ENCODE data around the gene RCAN2.

The RCAN2 gene

DNA sequence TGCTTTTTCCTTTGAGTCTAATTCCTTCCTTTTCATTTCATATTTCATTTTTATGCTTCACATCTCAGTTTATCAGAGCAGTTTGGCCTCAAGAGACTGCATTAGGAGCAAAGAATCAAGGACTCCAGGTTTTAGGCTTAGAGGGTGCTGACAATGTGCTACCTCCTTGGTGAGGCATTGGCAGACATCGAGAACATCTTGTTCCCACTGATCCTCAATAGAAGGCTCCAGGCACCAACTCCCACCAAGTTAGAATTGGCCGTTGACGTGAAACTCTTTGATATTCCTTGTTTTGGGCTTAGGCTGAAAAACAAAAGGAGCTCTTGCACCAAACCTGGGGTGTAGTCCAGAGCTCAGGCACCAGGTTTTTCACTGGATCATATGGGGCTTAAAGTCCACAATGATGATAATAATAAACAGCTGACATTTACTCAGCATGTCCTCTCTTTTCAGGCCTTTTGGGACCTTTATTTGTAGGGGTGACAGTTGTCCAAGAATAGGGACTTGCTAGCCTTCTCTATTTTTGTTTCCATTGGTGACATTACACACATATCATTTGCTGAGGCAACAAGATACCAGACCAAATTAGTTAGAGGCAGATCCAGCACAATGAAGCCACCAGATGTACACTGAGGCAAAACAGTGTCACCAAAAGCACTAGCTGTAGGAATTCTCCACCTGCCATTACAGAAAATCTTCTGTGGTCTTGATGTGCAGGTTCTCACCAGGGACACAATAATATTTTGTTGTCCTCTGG is 239.5 kb downstream of the RCAN2 start:
- H3K27me3 ChIP-seq (ENCODE audit: insufficient read depth, low read length, poor library complexity): no peaks in the 10 kb centered on the region
- no peak overlapping the region for H3K4me2 ChIP-seq (ENCODE audit: low read length)
- no peak overlapping the region for H3K9ac ChIP-seq (ENCODE audit: low read length)
- no peak overlapping the region for H2BK120ac ChIP-seq (ENCODE audit: low read depth, low read length)
- H4K8ac ChIP-seq (ENCODE audit: low read depth, low read length): no peak overlapping the region
- H3K56ac ChIP-seq (ENCODE audit: low read length): no peak overlapping the region
- H2BK15ac ChIP-seq (replicated peaks; ENCODE audit: low read depth): no peak overlapping the region
- no peak overlapping the region for H3K4ac ChIP-seq (ENCODE audit: low read depth, low read length)
- no peak overlapping the region for H2AK5ac ChIP-seq (ENCODE audit: low read length)
- no peak overlapping the region for H3K18ac ChIP-seq (ENCODE audit: low read length)
- H3K79me2 ChIP-seq (ENCODE audit: control insufficient read depth, insufficient read depth, low read length): no peaks in the 10 kb centered on the region
- H3K36me3 ChIP-seq (ENCODE audit: control insufficient read depth, insufficient read depth, low read length): no peaks in the 10 kb centered on the region
- no peak overlapping the region for H3K4me3 ChIP-seq (ENCODE audit: low read length)
- no CpG with 5 or more reads among the region's 3 CpGs for WGBS (ENCODE audit: extremely low coverage, insufficient coverage, low lambda C conversion rate)
- H2BK5ac ChIP-seq (ENCODE audit: low read length): no peak overlapping the region
- no peak for DNase-seq
- H3K27ac ChIP-seq (ENCODE audit: low read depth, low read length): no peak overlapping the region
- H3K23ac ChIP-seq (ENCODE audit: low read length): no peak overlapping the region
- H3K79me1 ChIP-seq (ENCODE audit: low read length): no peaks in the 10 kb centered on the region
- no peaks in the 10 kb centered on the region for H3K4me1 ChIP-seq (ENCODE audit: control insufficient read depth, low read depth, low read length)
- no peak overlapping the region for H4K5ac ChIP-seq (ENCODE audit: low read length)

DNA sequence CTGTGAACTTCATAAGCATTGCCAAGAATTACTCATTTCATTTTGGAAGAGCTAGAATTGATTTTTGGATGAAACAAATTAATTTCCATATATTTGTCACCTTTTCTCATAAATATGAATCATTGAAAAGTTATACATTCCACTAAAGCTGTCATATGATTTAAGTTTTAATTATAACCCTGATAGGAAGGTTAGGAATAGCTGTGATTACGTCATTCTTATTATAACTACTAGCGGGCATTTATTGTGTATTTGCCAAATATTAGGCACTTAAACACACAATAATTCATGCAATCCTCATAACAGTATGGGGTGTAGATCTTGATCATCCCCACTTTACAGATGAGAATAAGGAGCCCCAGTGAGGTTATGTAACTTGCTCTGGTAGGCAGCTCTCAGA is 243.1 kb downstream of the RCAN2 start:
- no peak overlapping the region for H2AK5ac ChIP-seq (ENCODE audit: low read length)
- DNase-seq: no peak
- H4K8ac ChIP-seq (ENCODE audit: low read depth, low read length): no peak overlapping the region
- H3K9ac ChIP-seq (ENCODE audit: low read length): no peak overlapping the region
- H3K4me1 ChIP-seq (ENCODE audit: control insufficient read depth, low read depth, low read length): no peaks in the 10 kb centered on the region
- no CpG with 5 or more reads among the region's 2 CpGs for WGBS (ENCODE audit: extremely low coverage, insufficient coverage, low lambda C conversion rate)
- H3K27ac ChIP-seq (ENCODE audit: low read depth, low read length): no peak overlapping the region
- no peak overlapping the region for H3K4ac ChIP-seq (ENCODE audit: low read depth, low read length)
- no peak overlapping the region for H2BK15ac ChIP-seq (replicated peaks; ENCODE audit: low read depth)
- H3K79me1 ChIP-seq (ENCODE audit: low read length): no peaks in the 10 kb centered on the region
- H3K79me2 ChIP-seq (ENCODE audit: control insufficient read depth, insufficient read depth, low read length): no peaks in the 10 kb centered on the region
- H2BK5ac ChIP-seq (ENCODE audit: low read length): no peak overlapping the region
- H3K36me3 ChIP-seq (ENCODE audit: control insufficient read depth, insufficient read depth, low read length): no peaks in the 10 kb centered on the region
- H4K5ac ChIP-seq (ENCODE audit: low read length): no peak overlapping the region
- no peak overlapping the region for H2BK120ac ChIP-seq (ENCODE audit: low read depth, low read length)
- H3K27me3 ChIP-seq (ENCODE audit: insufficient read depth, low read length, poor library complexity): no peaks in the 10 kb centered on the region
- no peak overlapping the region for H3K4me3 ChIP-seq (ENCODE audit: low read length)
- no peak overlapping the region for H3K4me2 ChIP-seq (ENCODE audit: low read length)
- H3K18ac ChIP-seq (ENCODE audit: low read length): no peak overlapping the region
- H3K56ac ChIP-seq (ENCODE audit: low read length): no peak overlapping the region
- no peak overlapping the region for H3K23ac ChIP-seq (ENCODE audit: low read length)

DNA sequence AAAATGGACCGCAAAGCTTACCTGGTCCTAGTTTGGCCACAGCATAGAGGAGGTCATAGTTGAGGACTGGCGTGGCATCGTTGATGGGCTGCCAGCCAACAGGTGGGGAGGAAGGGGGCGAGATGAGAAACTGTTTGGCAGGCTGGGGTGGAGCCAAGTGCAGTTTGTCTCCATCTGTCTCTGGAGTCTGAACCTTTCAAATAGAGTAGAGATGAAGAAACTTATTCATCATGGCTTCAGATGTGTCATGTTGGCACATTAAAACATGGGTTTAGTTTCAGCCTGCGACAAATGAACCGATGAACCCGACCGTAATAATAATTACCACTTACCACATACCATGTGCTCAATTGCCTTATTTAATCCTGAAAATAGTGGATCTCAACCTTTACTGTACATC is 244.5 kb downstream of the RCAN2 start:
- no peak overlapping the region for H2BK5ac ChIP-seq (ENCODE audit: low read length)
- H3K4me1 ChIP-seq (ENCODE audit: control insufficient read depth, low read depth, low read length): no peaks in the 10 kb centered on the region
- no peak overlapping the region for H3K18ac ChIP-seq (ENCODE audit: low read length)
- no peak overlapping the region for H3K56ac ChIP-seq (ENCODE audit: low read length)
- DNase-seq: no peak
- H3K27ac ChIP-seq (ENCODE audit: low read depth, low read length): no peak overlapping the region
- no peak overlapping the region for H3K4ac ChIP-seq (ENCODE audit: low read depth, low read length)
- H3K79me1 ChIP-seq (ENCODE audit: low read length): no peaks in the 10 kb centered on the region
- H4K8ac ChIP-seq (ENCODE audit: low read depth, low read length): no peak overlapping the region
- H3K23ac ChIP-seq (ENCODE audit: low read length): no peak overlapping the region
- no peak overlapping the region for H2BK120ac ChIP-seq (ENCODE audit: low read depth, low read length)
- no peaks in the 10 kb centered on the region for H3K27me3 ChIP-seq (ENCODE audit: insufficient read depth, low read length, poor library complexity)
- no peak overlapping the region for H3K4me2 ChIP-seq (ENCODE audit: low read length)
- no peak overlapping the region for H3K4me3 ChIP-seq (ENCODE audit: low read length)
- no peaks in the 10 kb centered on the region for H3K79me2 ChIP-seq (ENCODE audit: control insufficient read depth, insufficient read depth, low read length)
- no peak overlapping the region for H2AK5ac ChIP-seq (ENCODE audit: low read length)
- no peaks in the 10 kb centered on the region for H3K36me3 ChIP-seq (ENCODE audit: control insufficient read depth, insufficient read depth, low read length)
- no CpG with 5 or more reads among the region's 8 CpGs for WGBS (ENCODE audit: extremely low coverage, insufficient coverage, low lambda C conversion rate)
- H4K5ac ChIP-seq (ENCODE audit: low read length): no peak overlapping the region
- no peak overlapping the region for H2BK15ac ChIP-seq (replicated peaks; ENCODE audit: low read depth)
- no peak overlapping the region for H3K9ac ChIP-seq (ENCODE audit: low read length)

DNA sequence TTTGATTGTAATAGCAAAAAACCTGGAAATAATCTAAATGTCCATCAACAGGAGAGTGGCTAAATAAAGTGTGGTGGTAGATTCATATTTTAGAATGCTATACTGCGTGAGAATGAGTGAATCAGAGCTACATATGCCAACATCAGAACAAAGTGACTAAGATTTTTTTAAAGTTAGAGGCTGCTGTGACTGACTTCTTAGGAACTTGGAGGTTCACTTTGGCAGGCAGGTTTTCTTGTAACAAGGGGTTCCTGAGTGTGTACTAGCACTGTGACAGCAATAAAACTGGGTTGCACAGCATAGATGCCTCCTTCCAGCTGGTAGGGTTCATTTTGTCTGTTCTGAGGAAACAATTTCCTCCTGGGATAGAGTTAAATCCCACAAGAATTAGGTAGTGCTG is 245.2 kb downstream of the RCAN2 start:
- H3K27me3 ChIP-seq (ENCODE audit: insufficient read depth, low read length, poor library complexity): no peaks in the 10 kb centered on the region
- no peak overlapping the region for H2BK5ac ChIP-seq (ENCODE audit: low read length)
- no peak overlapping the region for H2AK5ac ChIP-seq (ENCODE audit: low read length)
- no peaks in the 10 kb centered on the region for H3K36me3 ChIP-seq (ENCODE audit: control insufficient read depth, insufficient read depth, low read length)
- H4K8ac ChIP-seq (ENCODE audit: low read depth, low read length): no peak overlapping the region
- no peaks in the 10 kb centered on the region for H3K79me1 ChIP-seq (ENCODE audit: low read length)
- no peak overlapping the region for H3K9ac ChIP-seq (ENCODE audit: low read length)
- no peak for DNase-seq
- H3K56ac ChIP-seq (ENCODE audit: low read length): no peak overlapping the region
- no peak overlapping the region for H3K27ac ChIP-seq (ENCODE audit: low read depth, low read length)
- no peak overlapping the region for H2BK15ac ChIP-seq (replicated peaks; ENCODE audit: low read depth)
- no peaks in the 10 kb centered on the region for H3K4me1 ChIP-seq (ENCODE audit: control insufficient read depth, low read depth, low read length)
- no CpG with 5 or more reads among the region's 1 CpG for WGBS (ENCODE audit: extremely low coverage, insufficient coverage, low lambda C conversion rate)
- no peak overlapping the region for H3K4ac ChIP-seq (ENCODE audit: low read depth, low read length)
- no peak overlapping the region for H3K23ac ChIP-seq (ENCODE audit: low read length)
- H3K4me2 ChIP-seq (ENCODE audit: low read length): no peak overlapping the region
- no peaks in the 10 kb centered on the region for H3K79me2 ChIP-seq (ENCODE audit: control insufficient read depth, insufficient read depth, low read length)
- no peak overlapping the region for H3K4me3 ChIP-seq (ENCODE audit: low read length)
- H2BK120ac ChIP-seq (ENCODE audit: low read depth, low read length): no peak overlapping the region
- no peak overlapping the region for H3K18ac ChIP-seq (ENCODE audit: low read length)
- H4K5ac ChIP-seq (ENCODE audit: low read length): no peak overlapping the region

DNA sequence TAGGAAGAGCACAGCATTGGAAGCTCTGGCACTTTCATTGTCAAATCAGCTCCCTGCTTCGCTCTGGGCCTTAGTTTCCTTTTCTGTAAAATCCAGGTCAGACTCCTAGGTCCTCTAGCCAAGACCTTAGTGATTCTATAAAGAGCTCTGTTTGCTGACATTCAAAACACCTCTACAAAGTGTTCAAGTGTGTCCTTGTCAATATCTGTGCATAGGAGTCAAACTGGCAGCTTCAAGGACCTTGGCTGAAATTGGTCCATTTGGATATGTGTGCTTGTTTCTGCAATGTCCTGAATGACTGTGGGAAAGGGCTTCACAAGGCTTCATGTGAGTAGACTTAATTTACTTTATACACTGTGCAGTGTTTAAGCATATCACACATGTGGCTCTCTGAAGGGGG is 246.6 kb downstream of the RCAN2 start:
- H2BK120ac ChIP-seq (ENCODE audit: low read depth, low read length): no peak overlapping the region
- no peak overlapping the region for H3K27ac ChIP-seq (ENCODE audit: low read depth, low read length)
- no peaks in the 10 kb centered on the region for H3K27me3 ChIP-seq (ENCODE audit: insufficient read depth, low read length, poor library complexity)
- no peak overlapping the region for H4K5ac ChIP-seq (ENCODE audit: low read length)
- H4K8ac ChIP-seq (ENCODE audit: low read depth, low read length): no peak overlapping the region
- H3K79me1 ChIP-seq (ENCODE audit: low read length): no peaks in the 10 kb centered on the region
- no peak overlapping the region for H3K23ac ChIP-seq (ENCODE audit: low read length)
- H3K36me3 ChIP-seq (ENCODE audit: control insufficient read depth, insufficient read depth, low read length): no peaks in the 10 kb centered on the region
- WGBS (ENCODE audit: extremely low coverage, insufficient coverage, low lambda C conversion rate): no CpG with 5 or more reads among the region's 1 CpG
- no peak overlapping the region for H3K18ac ChIP-seq (ENCODE audit: low read length)
- no peak for DNase-seq
- no peak overlapping the region for H3K56ac ChIP-seq (ENCODE audit: low read length)
- no peak overlapping the region for H3K4ac ChIP-seq (ENCODE audit: low read depth, low read length)
- H2BK15ac ChIP-seq (replicated peaks; ENCODE audit: low read depth): no peak overlapping the region
- no peaks in the 10 kb centered on the region for H3K4me1 ChIP-seq (ENCODE audit: control insufficient read depth, low read depth, low read length)
- H3K4me2 ChIP-seq (ENCODE audit: low read length): no peak overlapping the region
- H2BK5ac ChIP-seq (ENCODE audit: low read length): no peak overlapping the region
- no peak overlapping the region for H3K4me3 ChIP-seq (ENCODE audit: low read length)
- no peak overlapping the region for H2AK5ac ChIP-seq (ENCODE audit: low read length)
- H3K9ac ChIP-seq (ENCODE audit: low read length): no peak overlapping the region
- no peaks in the 10 kb centered on the region for H3K79me2 ChIP-seq (ENCODE audit: control insufficient read depth, insufficient read depth, low read length)

DNA sequence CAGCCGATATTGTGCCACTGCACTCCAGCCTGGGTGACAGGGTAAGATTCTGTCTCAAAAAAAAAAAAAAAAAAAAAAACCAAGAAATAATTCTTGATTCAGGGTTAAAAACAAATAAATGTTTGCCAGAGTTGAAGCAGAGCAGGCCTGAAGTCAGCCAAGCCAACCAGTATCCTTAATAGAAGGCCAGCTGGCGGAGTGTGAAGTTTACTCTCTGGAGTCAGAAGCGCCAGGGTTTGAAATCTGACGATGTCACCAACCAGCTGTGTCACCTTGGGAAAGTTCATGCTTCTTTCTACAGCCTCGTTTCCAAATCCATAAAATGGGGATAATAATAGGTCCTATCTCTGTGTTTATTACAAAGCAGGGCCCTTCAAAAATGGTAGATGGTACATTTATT is 247.5 kb downstream of the RCAN2 start:
- no peak overlapping the region for H2BK120ac ChIP-seq (ENCODE audit: low read depth, low read length)
- no peak overlapping the region for H4K8ac ChIP-seq (ENCODE audit: low read depth, low read length)
- H3K27ac ChIP-seq (ENCODE audit: low read depth, low read length): no peak overlapping the region
- no peak overlapping the region for H2BK15ac ChIP-seq (replicated peaks; ENCODE audit: low read depth)
- no peak overlapping the region for H3K4me3 ChIP-seq (ENCODE audit: low read length)
- no peaks in the 10 kb centered on the region for H3K79me2 ChIP-seq (ENCODE audit: control insufficient read depth, insufficient read depth, low read length)
- H2BK5ac ChIP-seq (ENCODE audit: low read length): no peak overlapping the region
- no peak overlapping the region for H3K56ac ChIP-seq (ENCODE audit: low read length)
- H3K79me1 ChIP-seq (ENCODE audit: low read length): no peaks in the 10 kb centered on the region
- no peaks in the 10 kb centered on the region for H3K36me3 ChIP-seq (ENCODE audit: control insufficient read depth, insufficient read depth, low read length)
- H3K4ac ChIP-seq (ENCODE audit: low read depth, low read length): no peak overlapping the region
- no peak overlapping the region for H3K4me2 ChIP-seq (ENCODE audit: low read length)
- DNase-seq: no peak
- WGBS (ENCODE audit: extremely low coverage, insufficient coverage, low lambda C conversion rate): no CpG with 5 or more reads among the region's 5 CpGs
- H3K9ac ChIP-seq (ENCODE audit: low read length): no peak overlapping the region
- no peak overlapping the region for H3K18ac ChIP-seq (ENCODE audit: low read length)
- H4K5ac ChIP-seq (ENCODE audit: low read length): no peak overlapping the region
- H2AK5ac ChIP-seq (ENCODE audit: low read length): no peak overlapping the region
- no peak overlapping the region for H3K23ac ChIP-seq (ENCODE audit: low read length)
- H3K4me1 ChIP-seq (ENCODE audit: control insufficient read depth, low read depth, low read length): no peaks in the 10 kb centered on the region
- no peaks in the 10 kb centered on the region for H3K27me3 ChIP-seq (ENCODE audit: insufficient read depth, low read length, poor library complexity)

Measured in mesendoderm (in vitro differentiated cells).